ENCODE measurements around the gene MIB1. TPM values are rescaled to one million over a fixed set of nuclear protein-coding genes. Genes with fewer than 3 reads are reported as not detected.

The MIB1 gene
- polyA plus RNA-seq, 1 of the 3 experiments (the other 2 are of a cell fraction): 5.0 TPM

DNA sequence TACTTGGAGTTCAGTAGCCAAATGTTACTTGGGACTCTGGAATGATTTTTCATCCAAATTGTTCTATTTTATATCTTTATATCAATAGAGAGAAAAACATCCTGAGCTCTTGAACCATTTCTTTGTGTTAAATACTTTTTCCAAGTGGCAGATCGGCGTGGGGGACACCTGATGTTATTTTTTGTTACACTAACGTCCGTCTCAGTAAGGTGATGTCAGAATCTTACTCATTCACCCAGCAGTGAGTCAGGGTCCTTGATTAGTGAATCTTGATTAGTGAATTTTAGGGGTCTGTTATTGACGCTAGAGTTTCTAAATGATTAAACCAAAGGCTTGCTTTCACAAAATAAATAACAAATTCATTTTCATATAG is 1.7 kb downstream of the MIB1 start:
- Histone ChIP-seq H2AFZ (ENCODE audit: low read depth) (no peak overlapping the region), H3K36me3 (replicated peaks in 1 of 2; ENCODE audit: control insufficient read depth in 1 of 2, insufficient read depth in 2 of 2, low read length in 1 of 2) (peaks cover 0 to 4% of the 10 kb centered on the region in 2 experiments), H3K4me3 (ENCODE audit: low read depth in 2 of 2, low read length in 1 of 2) (peak overlapping the region; percentile 89 to 95), H4K20me1 (ENCODE audit: insufficient read depth) (peaks cover 47% of the 10 kb centered on the region), H3K9me3 (no peaks in the 10 kb centered on the region), H3K27me3 (ENCODE audit: insufficient read depth) (no peaks in the 10 kb centered on the region), H3K27ac (ENCODE audit: low read depth in 2 of 2, low read length in 1 of 2) (peak overlapping the region; percentile 47 to 98; a peak in 2 of 4 replicates), H3K4me2 (peak overlapping the region; percentile 95), H3K9me2 (no peaks in the 10 kb centered on the region), H3K4me1 (ENCODE audit: control insufficient read depth in 1 of 2, insufficient read depth in 2 of 2, low read depth in 1 of 2, low read length in 1 of 2) (peaks cover 7% of the 10 kb centered on the region in 2 experiments; a peak in 3 of 4 replicates), H3F3A (replicated peaks; ENCODE audit: insufficient read depth) (peaks cover 4% of the 10 kb centered on the region), H3K79me2 (ENCODE audit: insufficient read depth) (peaks cover 58% of the 10 kb centered on the region), H3K9ac (peak overlapping the region; percentile 98)
- 41% methylated on average over 5 of the region's 5 CpGs for WGBS (ENCODE audit: low lambda C conversion rate)
- POLR2A ChIA-PET: interaction anchor here (0.7 to 3.2 kb wide), 2 partner anchors 16 to 38 kb away, joined by 3 to 17 read pairs; partner anchors contain the start of gene ABHD3
- TF ChIP-seq, protein P1, sequence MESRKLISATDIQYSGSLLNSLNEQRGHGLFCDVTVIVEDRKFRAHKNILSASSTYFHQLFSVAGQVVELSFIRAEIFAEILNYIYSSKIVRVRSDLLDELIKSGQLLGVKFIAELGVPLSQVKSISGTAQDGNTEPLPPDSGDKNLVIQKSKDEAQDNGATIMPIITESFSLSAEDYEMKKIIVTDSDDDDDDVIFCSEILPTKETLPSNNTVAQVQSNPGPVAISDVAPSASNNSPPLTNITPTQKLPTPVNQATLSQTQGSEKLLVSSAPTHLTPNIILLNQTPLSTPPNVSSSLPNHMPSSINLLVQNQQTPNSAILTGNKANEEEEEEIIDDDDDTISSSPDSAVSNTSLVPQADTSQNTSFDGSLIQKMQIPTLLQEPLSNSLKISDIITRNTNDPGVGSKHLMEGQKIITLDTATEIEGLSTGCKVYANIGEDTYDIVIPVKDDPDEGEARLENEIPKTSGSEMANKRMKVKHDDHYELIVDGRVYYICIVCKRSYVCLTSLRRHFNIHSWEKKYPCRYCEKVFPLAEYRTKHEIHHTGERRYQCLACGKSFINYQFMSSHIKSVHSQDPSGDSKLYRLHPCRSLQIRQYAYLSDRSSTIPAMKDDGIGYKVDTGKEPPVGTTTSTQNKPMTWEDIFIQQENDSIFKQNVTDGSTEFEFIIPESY (IDR thresholded peaks at IDR 0.05; ENCODE audit: borderline replicate concordance, low read depth): no peak
- TF ChIP-seq, protein P2, sequence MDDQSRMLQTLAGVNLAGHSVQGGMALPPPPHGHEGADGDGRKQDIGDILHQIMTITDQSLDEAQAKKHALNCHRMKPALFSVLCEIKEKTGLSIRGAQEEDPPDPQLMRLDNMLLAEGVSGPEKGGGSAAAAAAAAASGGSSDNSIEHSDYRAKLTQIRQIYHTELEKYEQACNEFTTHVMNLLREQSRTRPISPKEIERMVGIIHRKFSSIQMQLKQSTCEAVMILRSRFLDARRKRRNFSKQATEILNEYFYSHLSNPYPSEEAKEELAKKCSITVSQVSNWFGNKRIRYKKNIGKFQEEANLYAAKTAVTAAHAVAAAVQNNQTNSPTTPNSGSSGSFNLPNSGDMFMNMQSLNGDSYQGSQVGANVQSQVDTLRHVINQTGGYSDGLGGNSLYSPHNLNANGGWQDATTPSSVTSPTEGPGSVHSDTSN (IDR thresholded peaks at IDR 0.05): no peak
- TF ChIP-seq EP300 (IDR thresholded peaks at IDR 0.05; ENCODE audit: borderline replicate concordance in 1 of 2, low read depth in 1 of 2, low read length in 1 of 2) (no peak), SIN3A (IDR thresholded peaks at IDR 0.05; ENCODE audit: borderline replicate concordance, low read depth, low read length) (no peak), RAD21 (IDR thresholded peaks at IDR 0.05; ENCODE audit: low read length) (no peak), CTCF (IDR thresholded peaks at IDR 0.05) (no peak), EZH2phosphoT487 (IDR thresholded peaks at IDR 0.05; ENCODE audit: borderline replicate concordance, low read depth) (no peak), RCOR1 (IDR thresholded peaks at IDR 0.05; ENCODE audit: low read length) (no peak)
- TF ChIP-seq, protein P3, sequence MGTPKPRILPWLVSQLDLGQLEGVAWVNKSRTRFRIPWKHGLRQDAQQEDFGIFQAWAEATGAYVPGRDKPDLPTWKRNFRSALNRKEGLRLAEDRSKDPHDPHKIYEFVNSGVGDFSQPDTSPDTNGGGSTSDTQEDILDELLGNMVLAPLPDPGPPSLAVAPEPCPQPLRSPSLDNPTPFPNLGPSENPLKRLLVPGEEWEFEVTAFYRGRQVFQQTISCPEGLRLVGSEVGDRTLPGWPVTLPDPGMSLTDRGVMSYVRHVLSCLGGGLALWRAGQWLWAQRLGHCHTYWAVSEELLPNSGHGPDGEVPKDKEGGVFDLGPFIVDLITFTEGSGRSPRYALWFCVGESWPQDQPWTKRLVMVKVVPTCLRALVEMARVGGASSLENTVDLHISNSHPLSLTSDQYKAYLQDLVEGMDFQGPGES (IDR thresholded peaks at IDR 0.05; ENCODE audit: low read depth, low read length): no peak
- TF ChIP-seq, protein P4, sequence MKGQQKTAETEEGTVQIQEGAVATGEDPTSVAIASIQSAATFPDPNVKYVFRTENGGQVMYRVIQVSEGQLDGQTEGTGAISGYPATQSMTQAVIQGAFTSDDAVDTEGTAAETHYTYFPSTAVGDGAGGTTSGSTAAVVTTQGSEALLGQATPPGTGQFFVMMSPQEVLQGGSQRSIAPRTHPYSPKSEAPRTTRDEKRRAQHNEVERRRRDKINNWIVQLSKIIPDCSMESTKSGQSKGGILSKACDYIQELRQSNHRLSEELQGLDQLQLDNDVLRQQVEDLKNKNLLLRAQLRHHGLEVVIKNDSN (IDR thresholded peaks at IDR 0.05; ENCODE audit: borderline replicate concordance, low read depth): no peak
- DNase-seq: no peak
- CTCF ChIA-PET: interaction anchor here (0.7 to 2.6 kb wide), 6 partner anchors 13 to 142 kb away, joined by 3 to 10 read pairs (median 3); partner anchors contain the start of genes ABHD3 and ESCO1
